Mononuclear cell (primary cell): ENCODE results near the gene RPUSD2. TPM values are rescaled to one million over a fixed set of nuclear protein-coding genes. Genes with fewer than 3 reads are reported as not detected.
A peak's percentile ranks its signal among the peaks of the same experiment; 100 is the strongest.

Experiments used
- H3K27me3 ChIP-seq: 2 replicates; pipeline ENCODE4 v1.6.0; 2011; ENCODE audit warnings: low read length, control low read depth; ENCODE audit not compliant: insufficient read depth
- H3K4me1 ChIP-seq: 2 replicates; pipeline ENCODE4 v1.5.1; 2011; ENCODE audit warnings: mild to moderate bottlenecking, low read length, control low read depth; ENCODE audit not compliant: insufficient read depth
- H3K4me3 ChIP-seq: 2 replicates; pipeline ENCODE4 v1.5.1; 2011; ENCODE audit warnings: mild to moderate bottlenecking, low read length, moderate library complexity
- H3K9me3 ChIP-seq: 2 replicates; pipeline ENCODE4 v1.5.1; 2011; ENCODE audit warnings: low read depth, mild to moderate bottlenecking, control low read depth, low read length
- total RNA-seq: library from RNA; depleted of rRNA; stranded (reverse); fragments of >200 nt; gene quantifications from one replicate; pipeline ENCODE4 v1.2.3, GENCODE V29; 2012

Gene RPUSD2
- total RNA-seq, 1 donor, result 17.4 TPM

DNA sequence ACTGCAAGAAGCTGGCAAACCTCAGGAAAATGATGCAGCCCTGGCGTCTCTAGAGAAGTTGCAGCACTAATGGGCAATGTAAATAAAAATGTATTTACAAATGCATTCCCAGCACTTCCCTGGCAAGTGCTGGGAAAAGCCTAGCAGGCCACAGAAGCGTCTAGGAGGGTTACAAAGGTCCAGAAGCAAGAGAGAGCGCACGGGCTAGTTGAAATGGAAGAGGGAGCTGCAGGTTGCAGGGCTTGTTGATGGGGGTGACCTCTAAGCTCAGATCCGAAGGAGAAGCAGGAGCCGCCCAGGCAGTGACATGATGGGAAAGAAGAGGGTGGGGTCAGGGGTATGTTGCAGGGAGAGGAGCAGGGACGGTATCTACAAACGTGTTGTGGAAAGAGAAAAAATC, 22.3 kb downstream of the RPUSD2 start:
- H3K4me1 ChIP-seq, result peaks cover 18% of the 10 kb centered on the region
- no peak overlapping the region for H3K4me3 ChIP-seq
- H3K27me3 ChIP-seq, result no peaks in the 10 kb centered on the region
- H3K9me3 ChIP-seq, result no peaks in the 10 kb centered on the region

DNA sequence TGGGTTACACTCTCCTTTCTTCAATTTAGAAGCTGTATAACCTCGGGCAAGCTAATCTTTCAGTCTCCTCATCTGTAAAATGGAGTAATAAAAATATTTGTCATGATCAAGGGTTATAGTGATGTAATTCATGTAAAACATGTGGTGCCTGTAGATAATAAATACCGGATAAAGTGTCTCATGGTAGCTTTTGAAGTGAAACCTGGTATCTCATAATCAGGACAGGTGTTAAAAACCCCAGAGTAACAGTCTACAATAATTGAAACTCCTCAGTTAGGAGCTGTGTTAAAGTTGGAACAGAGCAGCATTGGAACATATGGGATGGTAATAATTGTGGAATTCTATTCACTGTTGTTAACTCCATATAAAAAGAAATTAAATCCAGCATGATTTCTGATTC, 24.1 kb downstream of the RPUSD2 start:
- H3K27me3 ChIP-seq, result no peaks in the 10 kb centered on the region
- H3K4me1 ChIP-seq, result peaks cover 18% of the 10 kb centered on the region
- no peaks in the 10 kb centered on the region for H3K9me3 ChIP-seq
- H3K4me3 ChIP-seq, result no peak overlapping the region

DNA sequence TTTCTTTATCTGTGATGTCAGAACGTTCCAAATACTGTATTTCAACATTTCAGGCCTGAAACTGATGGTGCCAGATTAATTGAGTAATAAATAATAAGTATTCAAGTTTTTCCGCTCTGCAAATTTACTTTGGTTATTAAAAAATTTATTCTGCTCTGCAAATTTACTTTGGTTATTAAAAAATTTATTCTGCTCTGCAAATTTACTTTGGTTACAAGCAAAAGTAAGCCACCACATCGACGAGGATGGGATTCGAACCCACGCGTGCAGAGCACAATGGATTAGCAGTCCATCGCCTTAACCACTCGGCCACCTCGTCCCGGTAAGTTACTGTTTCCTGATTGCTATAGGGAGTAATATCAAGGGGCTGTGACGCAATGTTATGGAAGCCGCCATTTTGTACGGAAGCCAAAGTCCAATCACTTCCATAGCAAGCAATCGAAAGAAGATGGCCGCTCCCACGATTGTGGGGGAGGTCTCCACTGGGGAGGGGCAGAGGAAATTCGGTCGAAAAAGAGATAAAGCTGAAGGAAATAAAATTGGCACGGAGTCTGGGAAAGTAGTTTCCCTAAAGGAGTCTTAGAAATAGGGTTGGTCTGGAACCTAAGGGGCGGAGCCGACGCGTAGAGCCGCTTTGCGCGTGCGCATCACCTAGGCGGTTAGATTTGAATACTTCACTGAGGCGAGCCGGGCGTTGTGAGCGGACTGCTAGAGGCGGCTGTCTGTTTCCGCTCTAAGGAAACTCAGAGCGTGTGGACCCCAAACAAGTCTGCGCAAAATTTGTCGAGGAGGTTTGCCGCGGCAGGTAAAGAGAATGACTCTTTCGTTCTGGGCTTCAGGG, 24.7 kb downstream of the RPUSD2 start, which contains the start of gene KNL1:
Gene KNL1, plus strand, starts transcription at position 662 of the 841 bp plus-strand sequence. CDS start 8,683 bp downstream, outside the sequence.
- H3K27me3 ChIP-seq, result no peaks in the 10 kb centered on the region
- no peaks in the 10 kb centered on the region for H3K9me3 ChIP-seq
- peaks cover 18% of the 10 kb centered on the region for H3K4me1 ChIP-seq
- H3K4me3 ChIP-seq, result peak within 1 kb of the TSS; percentile 81

DNA sequence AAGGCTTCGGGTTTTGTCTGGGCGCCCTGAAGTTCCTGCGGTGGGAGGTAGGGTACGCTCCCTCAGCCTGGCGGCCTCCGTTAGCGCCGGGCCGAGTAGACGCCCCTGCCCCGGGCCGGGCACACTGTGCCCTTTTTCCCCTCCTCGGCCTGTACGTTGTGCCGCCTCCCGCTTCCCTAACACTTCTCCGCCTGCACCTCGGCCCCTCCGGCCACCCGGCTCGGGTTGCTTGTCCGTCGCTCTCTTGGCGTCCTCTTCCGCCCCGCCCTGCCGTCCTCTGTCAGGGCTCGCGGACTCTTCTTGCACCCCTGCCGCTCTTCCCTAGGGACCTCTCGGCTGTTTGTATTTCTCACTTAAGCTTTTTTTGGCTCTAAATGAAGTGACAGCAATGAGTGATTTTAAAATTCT, 25.3 kb downstream of the RPUSD2 start:
- H3K9me3 ChIP-seq, result no peaks in the 10 kb centered on the region
- no peaks in the 10 kb centered on the region for H3K27me3 ChIP-seq
- H3K4me1 ChIP-seq, result peaks cover 17% of the 10 kb centered on the region
- H3K4me3 ChIP-seq, result peak overlapping the region; percentile 81

DNA sequence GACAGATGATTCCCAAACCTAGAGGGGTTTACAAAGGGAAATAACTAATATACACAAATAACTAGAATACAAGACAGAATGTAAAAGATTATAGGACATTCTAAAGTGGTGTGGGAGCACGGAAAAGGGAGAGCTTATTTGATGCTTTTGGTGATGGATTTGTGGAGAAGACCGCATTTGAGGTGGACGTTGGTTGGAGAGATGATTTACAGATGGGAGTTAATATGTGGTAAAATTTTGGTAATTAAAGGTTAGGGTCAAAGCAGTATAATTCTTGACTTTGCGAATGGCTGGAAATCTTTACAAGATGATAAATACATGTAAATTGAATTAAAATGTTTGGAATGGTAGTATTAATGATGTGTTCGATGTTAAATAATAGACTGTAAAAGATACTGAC, 26.1 kb downstream of the RPUSD2 start:
- H3K4me3 ChIP-seq, result peak overlapping the region; percentile 81
- H3K9me3 ChIP-seq, result no peaks in the 10 kb centered on the region
- H3K4me1 ChIP-seq, result peaks cover 9% of the 10 kb centered on the region
- no peaks in the 10 kb centered on the region for H3K27me3 ChIP-seq

DNA sequence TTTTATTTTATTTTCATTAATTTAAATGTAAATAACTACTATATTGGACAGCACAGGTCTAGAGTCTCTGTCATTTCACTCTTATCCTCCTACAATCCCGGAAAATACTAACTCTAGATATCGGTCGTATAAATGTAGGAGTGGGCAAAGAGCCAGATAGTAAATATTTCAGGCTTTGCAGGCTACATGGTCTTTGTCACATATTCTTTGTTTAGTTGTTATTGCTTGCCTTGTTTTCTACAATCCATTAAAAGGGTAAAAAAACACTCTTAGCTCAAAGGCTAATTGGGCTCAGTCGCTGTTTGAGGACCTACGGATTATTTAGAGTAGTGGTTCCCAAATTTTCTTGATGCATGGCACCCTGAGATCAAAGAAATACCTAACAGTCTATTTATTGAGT, 26.7 kb downstream of the RPUSD2 start:
- H3K4me1 ChIP-seq, result peaks cover 8% of the 10 kb centered on the region
- H3K4me3 ChIP-seq, result no peak overlapping the region
- H3K27me3 ChIP-seq, result no peaks in the 10 kb centered on the region
- no peaks in the 10 kb centered on the region for H3K9me3 ChIP-seq

DNA sequence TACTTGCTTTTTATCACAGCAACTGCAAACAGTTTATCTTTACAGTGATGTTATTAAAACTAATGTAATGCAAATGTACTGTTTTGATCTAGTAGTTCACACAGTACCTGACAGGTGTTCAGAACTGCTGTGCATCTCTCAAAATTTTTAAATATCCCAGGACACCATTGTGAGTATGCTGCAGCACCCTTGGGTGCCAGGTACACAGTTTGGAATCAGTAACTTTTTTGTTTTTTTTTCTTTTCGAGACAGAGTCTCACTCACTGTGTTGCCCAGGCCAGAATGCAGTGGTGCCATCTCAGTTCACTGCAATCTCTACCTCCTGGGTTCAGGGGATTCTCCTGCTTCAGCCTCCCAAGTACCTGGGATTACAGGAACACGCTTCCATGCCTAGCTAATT, 27.9 kb downstream of the RPUSD2 start:
- no peaks in the 10 kb centered on the region for H3K9me3 ChIP-seq
- H3K4me1 ChIP-seq, result peaks cover 8% of the 10 kb centered on the region
- no peaks in the 10 kb centered on the region for H3K27me3 ChIP-seq
- H3K4me3 ChIP-seq, result no peak overlapping the region

DNA sequence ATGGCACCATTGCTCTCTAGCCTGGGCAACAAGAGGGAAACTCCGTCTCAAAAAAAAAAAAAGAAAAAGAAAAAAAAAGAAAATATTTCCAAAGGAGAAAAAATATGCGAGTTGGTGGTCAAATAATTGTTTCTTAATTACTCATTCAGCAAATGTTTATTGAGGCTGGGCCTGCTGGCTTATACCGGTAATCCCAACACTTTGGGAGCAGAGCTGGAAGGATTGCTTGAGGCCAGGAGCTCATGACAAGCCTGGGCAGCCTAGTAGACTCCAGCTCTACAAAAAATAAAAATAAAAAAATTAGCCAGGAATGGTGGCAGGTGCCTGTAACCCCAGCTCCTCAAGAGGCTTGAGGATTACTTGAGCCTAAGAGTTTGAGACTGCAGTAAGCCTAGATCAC, 29.0 kb downstream of the RPUSD2 start:
- H3K4me3 ChIP-seq, result no peak overlapping the region
- H3K4me1 ChIP-seq, result peaks cover 8% of the 10 kb centered on the region
- H3K27me3 ChIP-seq, result no peaks in the 10 kb centered on the region
- H3K9me3 ChIP-seq, result no peaks in the 10 kb centered on the region

DNA sequence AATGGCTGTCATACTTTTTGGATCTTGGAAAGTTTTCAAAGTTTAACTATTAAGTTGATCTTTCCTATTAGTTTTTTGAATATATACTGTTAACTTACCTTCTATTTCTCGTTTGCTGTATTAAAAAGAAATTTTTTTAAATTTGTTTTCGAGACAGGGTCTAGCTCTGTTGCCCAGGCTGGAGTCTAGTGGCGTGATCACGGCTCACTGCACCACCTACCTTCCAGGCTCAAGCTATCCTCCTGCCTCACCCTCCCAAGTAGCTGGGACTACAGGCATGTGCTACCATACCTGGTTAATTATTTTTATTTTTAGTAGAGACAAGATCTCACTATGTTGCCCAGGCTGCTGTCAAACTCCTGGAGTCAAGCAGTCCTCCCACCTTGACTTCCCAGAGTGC, 29.6 kb downstream of the RPUSD2 start:
- H3K9me3 ChIP-seq, result no peaks in the 10 kb centered on the region
- H3K4me3 ChIP-seq, result no peak overlapping the region
- peaks cover 8% of the 10 kb centered on the region for H3K4me1 ChIP-seq
- no peaks in the 10 kb centered on the region for H3K27me3 ChIP-seq

DNA sequence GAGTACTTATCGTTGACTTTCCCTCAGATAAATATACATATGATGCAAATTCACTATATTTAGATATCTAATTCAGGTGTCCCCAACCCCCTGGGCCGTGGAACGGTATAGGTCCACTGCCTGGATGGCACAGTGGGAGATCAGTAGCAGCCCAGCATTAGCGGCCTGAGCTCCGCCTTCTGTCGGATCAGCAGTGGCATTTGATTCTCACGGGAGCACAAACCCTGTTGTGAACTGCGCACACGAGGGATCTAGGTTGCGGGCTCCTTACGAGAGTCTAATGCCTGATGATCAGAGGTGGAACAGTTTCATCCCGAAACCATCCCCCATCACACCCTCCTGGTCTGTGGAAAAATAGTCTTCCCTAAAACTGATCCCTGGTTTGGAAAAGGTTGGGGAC, 31.9 kb downstream of the RPUSD2 start:
- no peaks in the 10 kb centered on the region for H3K9me3 ChIP-seq
- no peaks in the 10 kb centered on the region for H3K4me1 ChIP-seq
- H3K27me3 ChIP-seq, result no peaks in the 10 kb centered on the region
- no peak overlapping the region for H3K4me3 ChIP-seq

DNA sequence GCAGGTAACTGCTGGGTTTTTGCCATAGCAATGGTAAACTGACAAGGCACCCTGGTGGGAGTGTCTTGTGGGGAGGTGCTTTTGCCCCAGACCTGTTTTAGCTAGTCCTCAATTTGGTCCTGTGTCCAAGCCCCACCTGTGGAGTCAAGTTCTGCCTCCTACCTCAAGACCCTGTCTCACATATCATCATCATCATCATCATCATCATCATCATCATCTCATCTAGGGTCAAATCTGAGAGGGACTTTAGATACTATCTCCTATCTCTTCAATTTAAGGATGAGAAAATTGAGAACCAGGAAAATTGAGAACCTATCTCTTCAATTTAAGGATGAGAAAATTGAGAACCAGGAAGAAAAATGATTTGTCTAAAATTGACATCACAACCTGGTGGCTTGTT, 34.8 kb downstream of the RPUSD2 start:
- no peak overlapping the region for H3K4me3 ChIP-seq
- no peaks in the 10 kb centered on the region for H3K4me1 ChIP-seq
- no peaks in the 10 kb centered on the region for H3K27me3 ChIP-seq
- H3K9me3 ChIP-seq, result no peaks in the 10 kb centered on the region

DNA sequence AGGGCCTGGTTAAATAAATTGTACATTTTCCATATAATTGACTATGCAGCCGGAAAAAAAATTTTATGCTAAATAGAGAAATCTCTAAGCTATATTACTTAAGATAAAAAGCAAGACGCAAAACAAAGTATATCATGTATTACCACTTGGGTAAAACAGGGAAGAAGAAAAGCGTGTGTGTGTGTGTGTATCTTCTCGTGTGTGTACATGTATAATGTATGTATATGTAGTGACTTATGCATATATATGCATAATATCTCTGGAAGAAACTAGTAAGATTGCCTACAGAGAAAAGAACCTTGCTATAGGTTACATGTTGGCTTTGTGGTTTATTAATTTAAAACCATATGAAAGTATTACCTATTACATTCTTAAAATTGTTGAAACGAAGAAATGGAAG, 44.0 kb downstream of the RPUSD2 start:
- no peaks in the 10 kb centered on the region for H3K9me3 ChIP-seq
- H3K4me3 ChIP-seq, result no peak overlapping the region

DNA sequence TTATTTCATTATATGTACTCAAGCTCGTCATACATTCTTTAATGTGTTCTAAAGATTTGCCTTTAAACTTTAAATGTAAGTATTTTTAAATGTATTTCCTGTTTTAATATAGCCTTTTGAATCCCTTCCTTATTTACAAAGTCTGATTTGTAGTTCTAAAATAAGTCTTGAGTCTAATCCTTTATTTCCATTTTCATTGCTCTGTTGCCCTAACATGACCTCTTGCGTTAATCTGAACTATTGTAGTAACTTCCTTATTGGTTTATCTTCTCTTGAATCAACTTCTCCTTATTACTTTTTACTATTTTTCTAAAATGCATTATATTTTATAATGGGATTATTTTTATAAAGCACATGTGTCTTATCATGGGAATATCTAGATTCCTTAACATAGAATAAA, 48.9 kb downstream of the RPUSD2 start:
- Histone ChIP-seq H3K9me3 (no peaks in the 10 kb centered on the region), H3K4me3 (no peak overlapping the region), H3K4me1 (peaks cover 5% of the 10 kb centered on the region), H3K27me3 (no peaks in the 10 kb centered on the region)

More for the DNA sequence above, 44.0 kb downstream of the RPUSD2 start:
- Histone ChIP-seq H3K4me1 (peaks cover 5% of the 10 kb centered on the region), H3K27me3 (no peaks in the 10 kb centered on the region)

DNA sequence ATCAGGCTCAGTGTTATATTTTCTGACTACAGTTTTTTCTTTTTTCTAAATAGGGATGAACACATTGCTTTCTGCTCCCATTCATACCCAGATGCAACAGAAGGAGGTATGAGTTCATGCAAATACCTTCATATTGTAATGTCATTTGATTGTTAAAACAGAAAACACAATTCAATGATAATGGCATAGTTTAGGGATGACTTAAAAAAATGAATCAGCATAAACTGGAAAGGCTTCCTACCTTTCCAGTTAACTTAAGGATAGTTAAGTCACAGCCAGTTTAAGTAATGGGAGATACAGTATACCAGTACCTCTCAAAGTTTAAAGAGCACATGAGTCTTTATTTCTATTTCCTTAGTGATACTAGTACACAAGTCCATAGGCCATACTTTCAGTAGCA, 49.8 kb downstream of the RPUSD2 start:
- Histone ChIP-seq H3K27me3 (no peaks in the 10 kb centered on the region), H3K4me1 (peaks cover 5% of the 10 kb centered on the region), H3K4me3 (no peak overlapping the region), H3K9me3 (no peaks in the 10 kb centered on the region)

DNA sequence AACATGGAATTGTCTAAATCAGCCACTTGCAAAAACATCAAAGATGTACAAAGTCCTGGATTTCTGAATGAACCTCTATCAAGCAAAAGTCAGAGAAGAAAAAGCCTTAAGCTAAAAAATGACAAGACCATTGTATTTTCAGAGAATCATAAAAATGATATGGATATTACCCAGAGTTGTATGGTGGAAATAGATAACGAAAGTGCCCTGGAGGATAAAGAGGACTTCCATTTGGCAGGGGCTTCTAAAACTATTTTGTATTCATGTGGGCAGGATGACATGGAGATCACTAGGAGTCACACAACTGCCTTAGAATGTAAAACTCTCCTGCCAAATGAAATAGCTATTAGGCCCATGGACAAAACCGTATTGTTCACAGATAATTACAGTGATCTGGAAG, 54.3 kb downstream of the RPUSD2 start:
- Histone ChIP-seq H3K27me3 (no peaks in the 10 kb centered on the region), H3K4me3 (no peak overlapping the region), H3K9me3 (no peaks in the 10 kb centered on the region), H3K4me1 (no peaks in the 10 kb centered on the region)
